Activated T-cell treated with anti-CD3 and anti-CD28 coated beads, Interleukin-2, amount 50 U/mL, for 24 hours (primary cell): ENCODE data around the gene CD3G.
"Not testable (repeated sequence)": the region's sequence is repeated elsewhere in the genome, so short reads cannot be mapped to it uniquely, and the experiment has no call there.

ENCODE experiments used
- DNase-seq: peaks from one replicate; pipeline ENCODE4 v3.0.0-alpha.2; 2020
- H3K27ac Mint-ChIP-seq: 2 replicates; pipeline ENCODE4 v1.8.0; 2020; ENCODE audit warnings: mild to moderate bottlenecking, mixed read lengths
- H3K27me3 Mint-ChIP-seq: 2 replicates; pipeline ENCODE4 v1.8.0; 2020; ENCODE audit warnings: mixed read lengths
- H3K36me3 Mint-ChIP-seq: 2 replicates; pipeline ENCODE4 v1.8.0; 2020; ENCODE audit warnings: low read depth, mixed read lengths
- H3K4me1 Mint-ChIP-seq: 2 replicates; pipeline ENCODE4 v1.8.0; 2020; ENCODE audit warnings: low read depth, mixed read lengths
- H3K4me3 Mint-ChIP-seq: 2 replicates; pipeline ENCODE4 v1.8.0; 2020; ENCODE audit warnings: mild to moderate bottlenecking, moderate library complexity, mixed read lengths
- H3K9me3 Mint-ChIP-seq: 2 replicates; pipeline ENCODE4 v1.8.0; 2020; ENCODE audit warnings: mixed read lengths

Gene CD3G

DNA sequence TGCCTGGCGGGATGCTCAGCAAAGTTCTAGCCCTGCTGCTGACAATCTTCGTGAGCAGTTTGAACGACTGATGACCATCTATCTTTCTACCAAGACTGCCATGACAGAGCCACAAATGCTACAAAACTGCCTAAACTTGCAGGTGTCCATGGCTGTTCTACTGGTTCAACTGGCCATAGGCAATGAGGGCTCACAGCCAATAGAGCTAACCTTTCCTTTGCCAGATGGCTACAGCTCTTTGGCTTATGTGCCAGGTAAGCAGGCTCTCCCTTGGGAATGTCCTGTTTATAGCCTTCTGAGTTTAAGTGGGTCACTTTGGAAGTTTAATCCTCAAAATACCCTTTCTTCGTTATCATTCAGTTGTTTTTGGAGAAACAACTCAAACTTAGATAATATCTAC is 35.4 kb downstream of the CD3G start:
- Mint-ChIP-seq H3K27ac (peak overlapping the region; percentile 59), H3K27me3 (no peaks in the 10 kb centered on the region), H3K9me3 (no peaks in the 10 kb centered on the region), H3K36me3 (peaks cover 98% of the 10 kb centered on the region), H3K4me1 (peaks cover 7% of the 10 kb centered on the region), H3K4me3 (no peak overlapping the region)
- no peak for DNase-seq

DNA sequence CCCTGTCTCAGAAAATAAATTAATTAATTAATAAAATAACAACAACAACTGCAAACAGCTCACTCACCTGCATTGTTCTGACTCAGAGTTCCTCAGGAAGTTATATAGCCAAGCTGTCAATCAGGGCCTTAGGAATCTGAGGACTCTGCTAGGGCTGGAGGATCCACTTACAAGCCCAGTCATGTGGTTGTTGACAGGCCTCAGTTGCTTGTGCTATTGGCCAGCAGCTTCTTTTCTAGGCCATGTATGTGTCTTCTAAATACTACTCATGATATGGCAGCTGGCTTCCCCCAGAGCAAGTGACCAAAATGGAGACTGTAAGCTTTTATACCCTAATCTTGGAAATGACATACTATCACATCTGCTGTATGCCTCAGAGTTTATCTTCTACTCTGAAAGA is 36.4 kb downstream of the CD3G start:
- no peak overlapping the region for H3K27ac Mint-ChIP-seq
- DNase-seq: no peak
- no peaks in the 10 kb centered on the region for H3K27me3 Mint-ChIP-seq
- no peaks in the 10 kb centered on the region for H3K9me3 Mint-ChIP-seq
- H3K4me3 Mint-ChIP-seq: no peak overlapping the region
- H3K36me3 Mint-ChIP-seq: peaks cover 98% of the 10 kb centered on the region
- peaks cover 7% of the 10 kb centered on the region for H3K4me1 Mint-ChIP-seq

DNA sequence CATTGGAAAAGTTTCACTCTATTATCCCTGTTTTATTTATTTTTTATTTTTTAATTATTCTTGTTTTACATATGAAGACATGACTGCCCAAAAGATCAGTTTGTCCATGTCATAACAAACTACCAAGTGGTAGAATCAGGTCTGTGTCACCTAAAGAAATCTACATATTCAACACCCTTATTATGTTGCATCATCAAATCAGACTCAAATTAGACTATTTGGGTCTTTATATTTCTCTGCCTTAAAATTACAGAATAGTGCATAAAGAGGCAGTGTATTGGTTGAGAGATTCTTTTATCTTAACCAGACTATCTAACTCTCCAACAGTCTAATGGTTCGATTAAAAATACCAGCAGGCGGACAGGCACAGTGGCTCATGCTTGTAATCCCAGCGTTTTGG is 38.8 kb downstream of the CD3G start:
- H3K27ac Mint-ChIP-seq: peak overlapping the region; percentile 23
- H3K36me3 Mint-ChIP-seq: peaks cover 98% of the 10 kb centered on the region
- H3K27me3 Mint-ChIP-seq: no peaks in the 10 kb centered on the region
- no peak overlapping the region for H3K4me3 Mint-ChIP-seq
- H3K9me3 Mint-ChIP-seq: no peaks in the 10 kb centered on the region
- DNase-seq: no peak
- no peaks in the 10 kb centered on the region for H3K4me1 Mint-ChIP-seq

- Mint-ChIP-seq H3K9me3 (no peaks in the 10 kb centered on the region), H3K4me3 (no peak overlapping the region), H3K4me1 (no peaks in the 10 kb centered on the region), H3K27ac (peak overlapping the region; percentile 64), H3K27me3 (no peaks in the 10 kb centered on the region), H3K36me3 (peaks cover 98% of the 10 kb centered on the region)
- DNase-seq: no peak
Observed at GRCh38 chr11:118383657-118384056, 39.5 kb downstream of the CD3G start.

- Mint-ChIP-seq H3K36me3 (peaks cover 90% of the 10 kb centered on the region), H3K27ac (peak overlapping the region; percentile 92), H3K4me1 (peaks cover 51% of the 10 kb centered on the region), H3K9me3 (no peaks in the 10 kb centered on the region), H3K27me3 (no peaks in the 10 kb centered on the region), H3K4me3 (peak overlapping the region; percentile 6)
- DNase-seq: no peak
Observed at GRCh38 chr11:118396097-118396501, 52.0 kb downstream of the CD3G start.

DNA sequence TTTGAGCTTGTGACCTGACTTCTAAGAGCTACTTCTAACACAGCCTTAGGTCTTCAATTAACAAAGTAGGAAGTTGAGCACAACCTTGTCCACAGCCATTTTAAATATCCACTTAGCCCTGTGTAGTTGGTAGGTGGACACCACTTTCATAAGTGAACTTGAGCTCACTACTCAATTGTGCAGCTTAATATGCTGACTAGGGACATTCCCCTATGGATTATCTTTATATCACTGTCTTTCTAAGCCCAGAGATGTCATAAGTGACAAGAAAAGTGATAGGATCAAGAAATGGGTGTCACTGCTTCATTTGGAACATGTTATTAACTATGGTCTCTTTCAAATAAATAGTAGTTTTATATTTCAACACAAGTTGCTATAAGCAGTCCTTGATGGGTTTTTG is 53.3 kb downstream of the CD3G start:
- no peak for DNase-seq
- peak overlapping the region; percentile 99 for H3K27ac Mint-ChIP-seq
- peaks cover 91% of the 10 kb centered on the region for H3K36me3 Mint-ChIP-seq
- no peak overlapping the region for H3K4me3 Mint-ChIP-seq
- H3K4me1 Mint-ChIP-seq: peaks cover 56% of the 10 kb centered on the region
- no peaks in the 10 kb centered on the region for H3K9me3 Mint-ChIP-seq
- no peaks in the 10 kb centered on the region for H3K27me3 Mint-ChIP-seq

- H3K9me3 Mint-ChIP-seq: no peaks in the 10 kb centered on the region
- H3K4me1 Mint-ChIP-seq: peaks cover 66% of the 10 kb centered on the region
- H3K27ac Mint-ChIP-seq: peak overlapping the region; percentile 99
- H3K36me3 Mint-ChIP-seq: peaks cover 87% of the 10 kb centered on the region
- H3K4me3 Mint-ChIP-seq: peak overlapping the region; percentile 95
- no peaks in the 10 kb centered on the region for H3K27me3 Mint-ChIP-seq
- DNase-seq: no peak
Observed at GRCh38 chr11:118398791-118399559, 54.8 kb downstream of the CD3G start.

DNA sequence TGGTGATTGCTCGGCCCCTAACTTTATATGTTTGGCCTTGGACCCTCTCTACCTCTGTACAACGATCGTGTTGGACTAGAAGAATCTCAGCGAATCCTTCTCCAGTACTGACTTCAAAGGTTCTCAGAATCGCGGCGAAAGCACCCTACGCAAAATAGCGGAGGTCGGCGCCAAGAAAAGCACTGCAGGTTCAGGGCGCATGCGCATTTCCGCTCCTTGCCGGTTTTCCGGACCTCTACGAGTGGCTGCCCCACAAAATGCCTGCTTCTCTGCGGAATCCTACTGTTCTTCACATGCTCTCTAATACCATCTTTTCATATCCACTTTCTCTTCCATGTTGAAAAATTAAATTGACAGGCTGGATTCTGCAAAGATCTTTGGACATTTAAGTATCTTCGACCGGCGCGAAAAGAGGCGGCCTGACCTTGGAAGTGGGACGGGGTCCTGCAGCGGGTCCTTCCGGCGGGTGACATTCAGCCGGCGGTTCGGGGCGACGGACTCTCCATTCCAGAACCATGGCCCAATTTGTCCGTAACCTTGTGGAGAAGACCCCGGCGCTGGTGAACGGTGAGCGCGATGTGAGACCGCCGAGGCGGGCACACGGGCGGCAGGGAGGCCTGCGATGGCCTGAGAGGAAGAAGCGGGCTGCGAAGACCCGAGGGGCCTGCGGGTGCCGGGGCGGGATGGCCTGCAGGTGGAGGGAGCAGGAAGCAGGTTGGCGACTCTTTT is 57.2 kb downstream of the CD3G start, which contains the start of gene ATP5MG:
ATP5MG (plus strand) TSS at position 456 of the 729 bp plus-strand sequence; CDS start at position 516, 60 bp downstream.
- Mint-ChIP-seq H3K27me3 (no peaks in the 10 kb centered on the region), H3K27ac (peak within 1 kb of the TSS; percentile 99), H3K4me1 (peaks cover 74% of the 10 kb centered on the region), H3K36me3 (peaks cover 91% of the 10 kb centered on the region), H3K4me3 (peak within 1 kb of the TSS; percentile 95), H3K9me3 (no peaks in the 10 kb centered on the region)
- peak; percentile 90 for DNase-seq

GRCh38 chr11:118401880-118402590 is 57.9 kb downstream of the CD3G start:
- H3K27me3 Mint-ChIP-seq: no peaks in the 10 kb centered on the region
- peak overlapping the region; percentile 95 for H3K4me3 Mint-ChIP-seq
- no peaks in the 10 kb centered on the region for H3K9me3 Mint-ChIP-seq
- H3K27ac Mint-ChIP-seq: peak overlapping the region; percentile 99
- H3K36me3 Mint-ChIP-seq: peaks cover 91% of the 10 kb centered on the region
- no peak for DNase-seq
- peaks cover 75% of the 10 kb centered on the region for H3K4me1 Mint-ChIP-seq

DNA sequence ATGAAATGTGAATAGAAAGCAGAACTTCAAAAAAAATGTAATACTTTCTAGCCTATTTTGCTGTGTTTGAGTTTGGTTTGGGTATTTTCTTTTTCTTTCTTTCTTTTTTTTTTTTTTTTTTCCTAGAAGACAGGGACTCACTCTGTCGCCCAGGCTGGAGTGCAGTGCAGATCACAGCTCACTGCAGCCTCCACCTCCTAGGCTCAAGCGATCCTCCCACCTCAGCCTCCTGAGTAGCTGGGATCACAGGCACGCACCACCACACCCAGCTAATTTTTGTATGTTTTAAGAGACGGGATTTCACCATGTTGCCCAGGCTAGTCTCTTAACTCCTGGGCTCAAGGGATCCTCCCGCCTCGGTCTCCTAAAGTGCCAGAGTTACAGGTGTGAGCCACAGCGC is 58.5 kb downstream of the CD3G start:
- Mint-ChIP-seq H3K4me1 (peaks cover 72% of the 10 kb centered on the region), H3K4me3 (peak overlapping the region; percentile 95), H3K36me3 (peaks cover 91% of the 10 kb centered on the region), H3K27ac (peak overlapping the region; percentile 99)
- H3K27me3 Mint-ChIP-seq, H3K9me3 Mint-ChIP-seq, DNase-seq: not testable (repeated sequence)
